Smooth muscle cell (in vitro differentiated cells): Measurements from ENCODE around the gene P3H3. TPM values are rescaled to one million over a fixed set of nuclear protein-coding genes. Genes with fewer than 3 reads are reported as not detected.
A peak's percentile ranks its signal among the peaks of the same experiment; 100 is the strongest.

Experiments
- DNase-seq: peaks from one replicate; lab custom pipeline; 2025; ENCODE audit not compliant: unreplicated experiment; lab: John Stamatoyannopoulos, UW
- H2AFZ ChIP-seq: fragments of 200-600 bp; sonication (generic); 2 replicates; pipeline ENCODE4 v1.6.0; 2016; ENCODE audit warnings: antibody characterized with exemption, low read depth, mild to moderate bottlenecking
- H3F3A ChIP-seq: fragments of 200-600 bp; sonication (generic); 2 replicates; pipeline ENCODE4 v1.6.0; 2017; ENCODE audit warnings: antibody characterized with exemption, low read depth
- H3K27ac ChIP-seq: fragments of 200-600 bp; sonication (generic); 2 replicates; pipeline ENCODE4 v1.5.1; 2016; ENCODE audit warnings: low read depth, mild to moderate bottlenecking
- H3K27me3 ChIP-seq: fragments of 200-600 bp; sonication (generic); 2 replicates; pipeline ENCODE4 v1.6.1; 2016; ENCODE audit warnings: low read depth, mild to moderate bottlenecking
- H3K36me3 ChIP-seq: fragments of 200-600 bp; sonication (generic); 2 replicates; pipeline ENCODE4 v1.5.1; 2016; ENCODE audit warnings: low read depth
- H3K4me1 ChIP-seq: fragments of 200-600 bp; sonication (generic); 2 replicates; pipeline ENCODE4 v1.5.1; 2016; ENCODE audit warnings: low read depth
- H3K4me2 ChIP-seq: fragments of 200-600 bp; sonication (generic); 2 replicates; pipeline ENCODE4 v1.6.0; 2016; ENCODE audit warnings: mild to moderate bottlenecking
- H3K4me3 ChIP-seq: fragments of 200-600 bp; sonication (generic); 2 replicates; pipeline ENCODE4 v1.5.1; 2016; ENCODE audit warnings: mild to moderate bottlenecking
- H3K79me2 ChIP-seq: fragments of 200-600 bp; sonication (generic); 2 replicates; pipeline ENCODE4 v1.6.0; 2016; ENCODE audit warnings: low read depth, mild to moderate bottlenecking
- H3K9ac ChIP-seq: fragments of 200-600 bp; sonication (generic); 2 replicates; pipeline ENCODE4 v1.6.0; 2016; ENCODE audit warnings: low read depth
- H3K9me3 ChIP-seq: fragments of 200-600 bp; sonication (generic); replicated peaks from 2 replicates; pipeline ENCODE4 v1.5.1; 2016; ENCODE audit warnings: low read depth
- H4K20me1 ChIP-seq: fragments of 200-600 bp; sonication (generic); 2 replicates; pipeline ENCODE4 v1.6.0; 2016; ENCODE audit warnings: low read depth
- WGBS: methylation state at CpG from one replicate; pipeline ENCODE4 v1.1.7; 2016; ENCODE audit warnings: low lambda C conversion rate; 5-methylcytosine and 5-hydroxymethylcytosine counted together
- polyA plus RNA-seq: library from polyadenylated mRNA; unstranded; fragments of >200 nt; fragmentation: Nextera tagmentation; extraction: Ambion mirVana; gene quantifications from 2 replicates; pipeline ENCODE4 v1.2.1, GENCODE V29; 2016
- total RNA-seq: library from RNA; depleted of rRNA; stranded (reverse); fragments of >200 nt; gene quantifications from 2 replicates; pipeline ENCODE4 v1.2.3, GENCODE V29; 2014
- TF ChIP-seq, protein P1 (sequence below): fragments of 200-600 bp; sonication (generic); IDR thresholded peaks from 2 replicates; pipeline ENCODE4 v1.5.1; 2017; ENCODE audit warnings: borderline replicate concordance, mild to moderate bottlenecking, antibody characterized with exemption; ENCODE audit not compliant: insufficient read depth, poor library complexity, severe bottlenecking

P3H3 gene
- total and polyA plus RNA-seq, 2 experiments from 2014 or later, result 42.8 to 108 TPM

GRCh38 chr12:6788972-6789924 lies 39.0 kb upstream of the P3H3 start, which contains the start of gene CD4:
CD4 (plus strand) TSS chr12:6789528; CDS start chr12:6800139, 10,611 bp downstream.
- TF ChIP-seq, protein P1, sequence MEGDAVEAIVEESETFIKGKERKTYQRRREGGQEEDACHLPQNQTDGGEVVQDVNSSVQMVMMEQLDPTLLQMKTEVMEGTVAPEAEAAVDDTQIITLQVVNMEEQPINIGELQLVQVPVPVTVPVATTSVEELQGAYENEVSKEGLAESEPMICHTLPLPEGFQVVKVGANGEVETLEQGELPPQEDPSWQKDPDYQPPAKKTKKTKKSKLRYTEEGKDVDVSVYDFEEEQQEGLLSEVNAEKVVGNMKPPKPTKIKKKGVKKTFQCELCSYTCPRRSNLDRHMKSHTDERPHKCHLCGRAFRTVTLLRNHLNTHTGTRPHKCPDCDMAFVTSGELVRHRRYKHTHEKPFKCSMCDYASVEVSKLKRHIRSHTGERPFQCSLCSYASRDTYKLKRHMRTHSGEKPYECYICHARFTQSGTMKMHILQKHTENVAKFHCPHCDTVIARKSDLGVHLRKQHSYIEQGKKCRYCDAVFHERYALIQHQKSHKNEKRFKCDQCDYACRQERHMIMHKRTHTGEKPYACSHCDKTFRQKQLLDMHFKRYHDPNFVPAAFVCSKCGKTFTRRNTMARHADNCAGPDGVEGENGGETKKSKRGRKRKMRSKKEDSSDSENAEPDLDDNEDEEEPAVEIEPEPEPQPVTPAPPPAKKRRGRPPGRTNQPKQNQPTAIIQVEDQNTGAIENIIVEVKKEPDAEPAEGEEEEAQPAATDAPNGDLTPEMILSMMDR, result no peak
- Histone ChIP-seq H3K27me3 (no peaks in the 10 kb centered on the region), H3K36me3 (no peaks in the 10 kb centered on the region), H3K9me3 (no peaks in the 10 kb centered on the region), H3K27ac (no peak within 1 kb of the TSS), H3K4me2 (no peak within 1 kb of the TSS), H2AFZ (no peak within 1 kb of the TSS), H3K9ac (no peak within 1 kb of the TSS), H3F3A (no peaks in the 10 kb centered on the region), H3K4me1 (peaks cover 17% of the 10 kb centered on the region), H3K4me3 (no peak within 1 kb of the TSS), H3K79me2 (no peaks in the 10 kb centered on the region), H4K20me1 (no peaks in the 10 kb centered on the region)
- WGBS, result 66% methylated on average over 17 of the region's 18 CpGs
- DNase-seq, result no peak

DNA sequence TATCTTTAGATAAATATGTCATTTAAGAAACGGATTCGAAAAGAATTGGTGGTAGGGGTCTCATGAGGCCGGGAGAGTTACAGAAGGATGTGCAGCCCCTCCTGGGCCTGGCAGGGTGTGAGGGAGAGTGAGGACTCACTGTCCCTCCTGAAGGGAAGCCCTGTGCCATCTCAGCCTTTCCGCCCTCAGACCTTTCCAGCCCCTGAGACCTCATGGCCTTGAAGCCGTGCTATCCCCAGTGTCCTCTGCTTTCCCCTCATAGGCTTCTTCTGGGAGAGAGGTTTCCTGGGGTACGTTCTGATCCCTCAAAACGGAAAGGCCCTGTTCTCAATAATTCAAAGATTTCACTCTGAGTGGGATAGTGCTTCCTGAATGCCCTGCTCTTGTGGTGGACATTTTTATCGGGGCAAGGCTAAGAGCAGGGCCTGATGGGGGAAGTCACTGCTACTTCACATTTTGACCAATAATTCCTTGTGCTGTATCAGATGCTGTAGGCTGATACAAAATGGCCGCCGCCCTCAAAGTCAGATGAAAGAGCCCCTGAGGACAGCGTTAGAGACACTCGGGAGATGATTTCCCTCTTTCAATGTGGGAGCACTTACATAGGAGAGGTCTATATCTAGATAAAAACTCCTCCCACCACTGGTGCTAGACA lies 37.6 kb upstream of the P3H3 start:
- H3K27ac ChIP-seq, result no peak overlapping the region
- no peak for DNase-seq
- H3K4me1 ChIP-seq, result peaks cover 17% of the 10 kb centered on the region
- 94% methylated on average over 12 of the region's 12 CpGs for WGBS
- H2AFZ ChIP-seq, result no peak overlapping the region
- H3K4me3 ChIP-seq, result no peak overlapping the region
- no peaks in the 10 kb centered on the region for H3K36me3 ChIP-seq
- TF ChIP-seq, protein P1, result no peak
- H3K9me3 ChIP-seq, result no peaks in the 10 kb centered on the region
- H3K79me2 ChIP-seq, result no peaks in the 10 kb centered on the region
- H3K9ac ChIP-seq, result no peak overlapping the region
- no peaks in the 10 kb centered on the region for H4K20me1 ChIP-seq
- H3K27me3 ChIP-seq, result no peaks in the 10 kb centered on the region
- H3K4me2 ChIP-seq, result no peak overlapping the region
- no peaks in the 10 kb centered on the region for H3F3A ChIP-seq

DNA sequence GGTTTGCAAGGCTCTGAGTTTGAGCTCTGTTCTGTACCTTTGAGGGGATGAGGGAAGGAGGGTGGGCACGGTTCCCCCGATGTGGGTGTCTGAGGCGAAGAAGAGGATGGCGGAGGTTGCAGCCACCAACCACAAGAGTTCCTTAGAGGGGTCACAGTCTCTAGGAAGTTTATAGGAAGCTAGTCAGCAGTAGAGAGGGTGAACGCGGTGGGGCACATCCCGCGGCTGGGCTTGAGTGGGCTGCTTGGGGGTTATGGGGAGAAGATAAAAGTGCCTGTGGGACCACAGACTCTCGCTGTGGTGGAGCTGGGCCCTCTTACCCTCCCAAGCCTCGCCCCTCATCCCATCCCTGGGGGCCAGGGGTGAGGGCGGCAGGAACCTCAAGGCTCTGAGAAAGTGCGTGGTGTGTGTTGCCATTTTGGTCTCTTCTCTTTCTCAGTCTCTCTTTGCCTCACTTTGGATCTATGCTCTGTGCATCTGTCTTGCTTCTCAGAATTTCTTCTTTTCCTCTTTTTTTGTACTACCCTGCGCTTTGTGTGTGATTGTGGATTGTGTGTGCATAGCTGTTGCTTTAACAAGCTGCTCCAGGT lies 36.2 kb upstream of the P3H3 start:
- Histone ChIP-seq H3K9me3 (no peaks in the 10 kb centered on the region), H4K20me1 (no peaks in the 10 kb centered on the region), H3K27me3 (no peaks in the 10 kb centered on the region), H3F3A (no peaks in the 10 kb centered on the region), H3K4me3 (no peak overlapping the region), H3K4me1 (peaks cover 13% of the 10 kb centered on the region), H2AFZ (peak overlapping the region; percentile 56), H3K4me2 (peak overlapping the region; percentile 49), H3K36me3 (no peaks in the 10 kb centered on the region), H3K79me2 (no peaks in the 10 kb centered on the region), H3K27ac (no peak overlapping the region), H3K9ac (no peak overlapping the region)
- no peak for DNase-seq
- TF ChIP-seq, protein P1, result no peak
- 93% methylated on average over 13 of the region's 13 CpGs for WGBS
